C4-2B (cell line): ENCODE data around the gene IVL.

Source experiments
- ZFX ChIP-seq: fragments of 450-650 bp; IDR thresholded peaks from 2 replicates; pipeline ENCODE4 v1.6.1; 2017
- TF ChIP-seq, protein P1 (sequence below): fragments of 450-650 bp; conservative IDR thresholded peaks from 2 replicates; pipeline ENCODE4 v1.5.1; 2017; ENCODE audit warnings: mild to moderate bottlenecking

- TF ChIP-seq, protein P1, sequence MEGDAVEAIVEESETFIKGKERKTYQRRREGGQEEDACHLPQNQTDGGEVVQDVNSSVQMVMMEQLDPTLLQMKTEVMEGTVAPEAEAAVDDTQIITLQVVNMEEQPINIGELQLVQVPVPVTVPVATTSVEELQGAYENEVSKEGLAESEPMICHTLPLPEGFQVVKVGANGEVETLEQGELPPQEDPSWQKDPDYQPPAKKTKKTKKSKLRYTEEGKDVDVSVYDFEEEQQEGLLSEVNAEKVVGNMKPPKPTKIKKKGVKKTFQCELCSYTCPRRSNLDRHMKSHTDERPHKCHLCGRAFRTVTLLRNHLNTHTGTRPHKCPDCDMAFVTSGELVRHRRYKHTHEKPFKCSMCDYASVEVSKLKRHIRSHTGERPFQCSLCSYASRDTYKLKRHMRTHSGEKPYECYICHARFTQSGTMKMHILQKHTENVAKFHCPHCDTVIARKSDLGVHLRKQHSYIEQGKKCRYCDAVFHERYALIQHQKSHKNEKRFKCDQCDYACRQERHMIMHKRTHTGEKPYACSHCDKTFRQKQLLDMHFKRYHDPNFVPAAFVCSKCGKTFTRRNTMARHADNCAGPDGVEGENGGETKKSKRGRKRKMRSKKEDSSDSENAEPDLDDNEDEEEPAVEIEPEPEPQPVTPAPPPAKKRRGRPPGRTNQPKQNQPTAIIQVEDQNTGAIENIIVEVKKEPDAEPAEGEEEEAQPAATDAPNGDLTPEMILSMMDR, result no peak
- no peak for TF ChIP-seq ZFX
These were observed 3.5 kb upstream of the IVL start for GRCh38 chr1:152904688-152905440.
